ENCODE results near the gene TMC6.

The TMC6 gene

DNA sequence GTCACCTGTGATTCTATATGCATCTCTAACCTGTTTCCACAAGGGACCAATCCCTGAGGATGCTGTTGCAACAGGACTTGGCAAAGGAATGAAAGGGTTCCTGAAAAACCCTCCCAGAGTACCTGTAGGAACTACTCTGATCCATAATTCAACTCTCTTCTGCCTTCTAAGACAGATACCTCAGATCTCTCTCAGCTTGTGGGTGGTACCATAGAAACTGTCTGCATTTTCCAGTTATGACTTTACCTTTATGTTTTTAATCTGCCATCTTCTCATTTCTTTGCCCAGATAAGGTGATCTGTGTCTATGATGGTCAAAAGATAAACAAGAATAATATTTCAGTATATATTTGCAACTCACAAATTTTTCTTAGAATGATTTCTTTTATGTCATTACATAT lies 65.1 kb downstream of the TMC6 start:
- DNase-seq = no peak

DNA sequence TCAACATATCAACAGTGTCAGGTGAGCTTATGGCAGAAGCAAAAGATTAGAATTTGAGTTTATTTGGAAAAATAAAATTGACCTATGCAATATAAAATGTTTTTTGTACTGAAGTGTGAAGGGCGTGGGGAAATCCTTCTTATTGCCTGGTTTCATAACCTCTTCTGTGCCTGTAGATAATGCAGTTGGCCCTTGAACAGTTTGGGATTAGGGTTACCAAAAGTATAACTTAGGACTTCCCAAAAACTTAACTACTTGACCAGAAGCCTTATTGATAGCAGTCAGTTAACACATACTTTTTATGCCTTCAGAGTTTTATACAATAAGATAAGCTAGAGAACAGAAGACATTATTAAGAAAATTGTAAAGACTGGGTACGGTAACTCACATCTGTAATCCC lies 66.0 kb downstream of the TMC6 start:
- no peak for DNase-seq
